CD4-positive, CD25-positive, alpha-beta regulatory T cell (primary cell): ENCODE results near the gene ALDH3B2. TPM values are rescaled to one million over a fixed set of nuclear protein-coding genes. Genes with fewer than 3 reads are reported as not detected.
"Not testable (repeated sequence)": the region's sequence is repeated elsewhere in the genome, so short reads cannot be mapped to it uniquely, and the experiment has no call there.

Experiments used
- ATAC-seq, 2 donors: fragments of 150-1000 bp; cut with Tn5 transposase; one replicate each; pipeline ENCODE4 v1.10.0; 2021; ENCODE audit warnings: low read depth in 2 of 2, moderate number of reproducible peaks in 2 of 2, moderate library complexity in 1 of 2
- DNase-seq, 3 donors: peaks; one replicate each; pipeline versions ENCODE4 v3.0.0 to v3.0.0-alpha.2; 2012 to 2022; ENCODE audit warnings: mixed read lengths in 1 of 3
- H3K27ac ChIP-seq: one replicate; pipeline ENCODE4 v1.7.0; 2013; ENCODE audit warnings: mild to moderate bottlenecking, low read length; ENCODE audit not compliant: insufficient read depth, poor library complexity, severe bottlenecking
- H3K27me3 ChIP-seq: one replicate; pipeline ENCODE4 v1.7.0; 2013; ENCODE audit warnings: low read length; ENCODE audit not compliant: control insufficient read depth, insufficient read depth
- H3K36me3 ChIP-seq: one replicate; pipeline ENCODE4 v1.7.0; 2013; ENCODE audit warnings: mild to moderate bottlenecking, low read length, moderate library complexity; ENCODE audit not compliant: control insufficient read depth, insufficient read depth
- H3K4me1 ChIP-seq: 2 replicates; pipeline ENCODE4 v1.7.0; 2013; ENCODE audit warnings: mild to moderate bottlenecking, low read length; ENCODE audit not compliant: insufficient read depth, control insufficient read depth, poor library complexity, severe bottlenecking
- H3K4me3 ChIP-seq: one replicate; pipeline ENCODE4 v1.7.0; 2013; ENCODE audit warnings: low read depth, mild to moderate bottlenecking, low read length, moderate library complexity
- H3K9me3 ChIP-seq, 2 experiments: 1 replicate in 1 of 2; 2 replicates in 1 of 2; pipeline ENCODE4 v1.7.0; 2013; ENCODE audit warnings: low read length in 2 of 2, mild to moderate bottlenecking in 1 of 2, moderate library complexity in 1 of 2; ENCODE audit not compliant: control insufficient read depth in 2 of 2
- H3K27ac Mint-ChIP-seq, 3 donors: one replicate each; pipeline ENCODE4 v1.8.0; 2020 to 2022; ENCODE audit warnings: mild to moderate bottlenecking in 3 of 3, mixed read lengths in 3 of 3, moderate library complexity in 2 of 3
- H3K27me3 Mint-ChIP-seq: one replicate; pipeline ENCODE4 v1.8.0; 2022; ENCODE audit warnings: mild to moderate bottlenecking, mixed read lengths
- H3K36me3 Mint-ChIP-seq: one replicate; pipeline ENCODE4 v1.8.0; 2020; ENCODE audit warnings: mixed read lengths
- H3K4me1 Mint-ChIP-seq, 4 donors: one replicate each; pipeline ENCODE4 v1.8.0; 2020 to 2022; ENCODE audit warnings: mixed read lengths in 4 of 4, mild to moderate bottlenecking in 1 of 4
- H3K4me3 Mint-ChIP-seq, 4 donors: one replicate each; pipeline ENCODE4 v1.8.0; 2020 to 2022; ENCODE audit warnings: mild to moderate bottlenecking in 4 of 4, mixed read lengths in 4 of 4, moderate library complexity in 3 of 4
- H3K9me3 Mint-ChIP-seq, 7 donors: one replicate each; pipeline ENCODE4 v1.8.0; 2020 to 2022; ENCODE audit warnings: mixed read lengths in 7 of 7, mild to moderate bottlenecking in 3 of 7, moderate library complexity in 2 of 7
- polyA plus RNA-seq, 4 donors: library from polyadenylated mRNA; unstranded; fragments of 300-500 nt; fragmentation: Illumina TruSeq; gene quantifications; one replicate each; pipeline ENCODE4 v1.2.3, GENCODE V29; 2021
- total RNA-seq: library from RNA; stranded (reverse); gene quantifications from one replicate; pipeline ENCODE4 v1.2.3, GENCODE V29; 2022

The ALDH3B2 gene
- total and polyA plus RNA-seq, 5 donors from 2014 or later, result not detected

GRCh38 chr11:67696998-67697397 lies 22.6 kb upstream of the ALDH3B2 start:
- H3K36me3 Mint-ChIP-seq, result no peaks in the 10 kb centered on the region
- H3K4me3 ChIP-seq, result no peak overlapping the region
- H3K4me1 ChIP-seq, result no peaks in the 10 kb centered on the region
- no peak overlapping the region for H3K4me3 Mint-ChIP-seq
- peaks cover 4% of the 10 kb centered on the region for H3K27me3 ChIP-seq
- H3K27me3 Mint-ChIP-seq, result peaks cover 31% of the 10 kb centered on the region
- no peaks in the 10 kb centered on the region for H3K9me3 ChIP-seq
- DNase-seq (no peak), ATAC-seq (no peak)
- no peaks in the 10 kb centered on the region for H3K4me1 Mint-ChIP-seq
- H3K27ac Mint-ChIP-seq, result no peak overlapping the region
- peaks cover 0 to 2% (median 0%) of the 10 kb centered on the region in 7 donors for H3K9me3 Mint-ChIP-seq
- no peaks in the 10 kb centered on the region for H3K36me3 ChIP-seq
- H3K27ac ChIP-seq, result no peak overlapping the region

- H3K36me3 ChIP-seq, result no peaks in the 10 kb centered on the region
- H3K4me1 Mint-ChIP-seq, result no peaks in the 10 kb centered on the region
- H3K9me3 ChIP-seq, result no peaks in the 10 kb centered on the region
- peaks cover 30% of the 10 kb centered on the region for H3K27me3 Mint-ChIP-seq
- H3K4me1 ChIP-seq, result no peaks in the 10 kb centered on the region
- no peak overlapping the region for H3K4me3 ChIP-seq
- no peak for DNase-seq
- H3K36me3 Mint-ChIP-seq, result no peaks in the 10 kb centered on the region
- peak overlapping the region in 1 of 3 donors; percentile 32 for H3K27ac Mint-ChIP-seq
- no peak overlapping the region for H3K27ac ChIP-seq
- no peak for ATAC-seq
- peaks cover 0 to 2% (median 0%) of the 10 kb centered on the region in 7 donors for H3K9me3 Mint-ChIP-seq
- no peak overlapping the region for H3K4me3 Mint-ChIP-seq
- H3K27me3 ChIP-seq, result peaks cover 4% of the 10 kb centered on the region
These were observed 21.2 kb upstream of the ALDH3B2 start for GRCh38 chr11:67695606-67696005.

- Mint-ChIP-seq H3K27ac (no peak overlapping the region), H3K4me1 (no peaks in the 10 kb centered on the region), H3K36me3 (no peaks in the 10 kb centered on the region), H3K9me3 (no peaks in the 10 kb centered on the region), H3K27me3 (peaks cover 36% of the 10 kb centered on the region), H3K4me3 (no peak overlapping the region)
- DNase-seq (no peak), ATAC-seq (no peak)
- H3K9me3 ChIP-seq, result no peaks in the 10 kb centered on the region
- no peak overlapping the region for H3K4me3 ChIP-seq
- H3K36me3 ChIP-seq, result no peaks in the 10 kb centered on the region
- no peaks in the 10 kb centered on the region for H3K4me1 ChIP-seq
- H3K27me3 ChIP-seq, result peaks cover 4% of the 10 kb centered on the region
- H3K27ac ChIP-seq, result no peak overlapping the region
These were observed 20.6 kb upstream of the ALDH3B2 start for GRCh38 chr11:67694875-67695555.

GRCh38 chr11:67691149-67691548 lies 16.7 kb upstream of the ALDH3B2 start:
- Mint-ChIP-seq H3K4me1 (no peaks in the 10 kb centered on the region), H3K36me3 (no peaks in the 10 kb centered on the region), H3K27ac (no peak overlapping the region), H3K4me3 (no peak overlapping the region), H3K9me3 (no peaks in the 10 kb centered on the region), H3K27me3 (peaks cover 49% of the 10 kb centered on the region)
- ATAC-seq, result no peak
- no peaks in the 10 kb centered on the region for H3K4me1 ChIP-seq
- H3K27me3 ChIP-seq, result peaks cover 15% of the 10 kb centered on the region
- H3K36me3 ChIP-seq, result no peaks in the 10 kb centered on the region
- no peaks in the 10 kb centered on the region for H3K9me3 ChIP-seq
- no peak for DNase-seq
- H3K27ac ChIP-seq, result no peak overlapping the region
- no peak overlapping the region for H3K4me3 ChIP-seq

- H3K27me3 ChIP-seq, result peaks cover 13% of the 10 kb centered on the region
- H3K36me3 ChIP-seq, result no peaks in the 10 kb centered on the region
- no peaks in the 10 kb centered on the region for H3K4me1 Mint-ChIP-seq
- no peak overlapping the region for H3K4me3 Mint-ChIP-seq
- no peak overlapping the region for H3K27ac ChIP-seq
- no peak overlapping the region for H3K27ac Mint-ChIP-seq
- no peak overlapping the region for H3K4me3 ChIP-seq
- H3K4me1 ChIP-seq, result no peaks in the 10 kb centered on the region
- peaks cover 44% of the 10 kb centered on the region for H3K27me3 Mint-ChIP-seq
- no peaks in the 10 kb centered on the region for H3K9me3 ChIP-seq
- DNase-seq (no peak), ATAC-seq (no peak)
- no peaks in the 10 kb centered on the region for H3K9me3 Mint-ChIP-seq
- H3K36me3 Mint-ChIP-seq, result no peaks in the 10 kb centered on the region
These were observed 14.8 kb upstream of the ALDH3B2 start for GRCh38 chr11:67689178-67689577.

GRCh38 chr11:67687986-67688385 lies 13.6 kb upstream of the ALDH3B2 start:
- Histone ChIP-seq H3K4me1 (no peaks in the 10 kb centered on the region), H3K27ac (no peak overlapping the region), H3K27me3 (peaks cover 13% of the 10 kb centered on the region), H3K9me3 (no peaks in the 10 kb centered on the region), H3K36me3 (no peaks in the 10 kb centered on the region), H3K4me3 (no peak overlapping the region)
- ATAC-seq, result no peak
- peaks cover 48% of the 10 kb centered on the region for H3K27me3 Mint-ChIP-seq
- no peaks in the 10 kb centered on the region for H3K36me3 Mint-ChIP-seq
- no peak for DNase-seq
- no peak overlapping the region for H3K4me3 Mint-ChIP-seq
- H3K4me1 Mint-ChIP-seq, result no peaks in the 10 kb centered on the region
- H3K27ac Mint-ChIP-seq, result no peak overlapping the region
- H3K9me3 Mint-ChIP-seq, result no peaks in the 10 kb centered on the region

- H3K4me1 Mint-ChIP-seq, H3K36me3 ChIP-seq, H3K27ac Mint-ChIP-seq, H3K9me3 ChIP-seq, H3K9me3 Mint-ChIP-seq, H3K4me3 ChIP-seq, H3K27ac ChIP-seq, H3K4me1 ChIP-seq, DNase-seq, ATAC-seq, H3K36me3 Mint-ChIP-seq, H3K4me3 Mint-ChIP-seq: not testable (repeated sequence)
- H3K27me3 ChIP-seq, result peaks cover 13% of the 10 kb centered on the region
- peaks cover 41% of the 10 kb centered on the region for H3K27me3 Mint-ChIP-seq
These were observed 11.4 kb upstream of the ALDH3B2 start for GRCh38 chr11:67685641-67686332.
